Activated CD8-positive, alpha-beta T cell treated with anti-CD3 and anti-CD28 coated beads for 36 hours (primary cell): ENCODE measurements around the gene PAK3. TPM values are rescaled to one million over a fixed set of nuclear protein-coding genes. Genes with fewer than 3 reads are reported as not detected.

Experiments
- ATAC-seq: fragments of 200-7000 bp; cut with Tn5 transposase; one replicate; pipeline ENCODE4 v1.10.0; 2021; ENCODE audit warnings: mild to moderate bottlenecking, moderate library complexity
- CTCF ChIA-PET: fragments of 350-600 bp; sonication (Branson Sonifier 250); formaldehyde crosslinking; loops from one replicate; lab custom pipeline; 2021; ENCODE audit warnings: antibody characterized with exemption; lab: Charles Lee
- POLR2A ChIA-PET: fragments of 350-600 bp; sonication (Branson Sonifier 250); formaldehyde crosslinking; loops from one replicate; lab custom pipeline; 2021; ENCODE audit warnings: antibody characterized with exemption; lab: Charles Lee
- DNase-seq: peaks from one replicate; pipeline ENCODE4 v3.0.0-alpha.2; 2020
- H3K27ac Mint-ChIP-seq: one replicate; pipeline ENCODE4 v1.8.0; 2021; ENCODE audit warnings: mild to moderate bottlenecking, mixed read lengths
- H3K27me3 Mint-ChIP-seq: one replicate; pipeline ENCODE4 v1.8.0; 2021; ENCODE audit warnings: mixed read lengths
- H3K36me3 Mint-ChIP-seq: one replicate; pipeline ENCODE4 v1.8.0; 2021; ENCODE audit warnings: low read depth, mixed read lengths
- H3K4me1 Mint-ChIP-seq: one replicate; pipeline ENCODE4 v1.8.0; 2021; ENCODE audit warnings: low read depth, mixed read lengths
- H3K4me3 Mint-ChIP-seq: one replicate; pipeline ENCODE4 v1.8.0; 2021; ENCODE audit warnings: mild to moderate bottlenecking, moderate library complexity, mixed read lengths
- H3K9me3 Mint-ChIP-seq: one replicate; pipeline ENCODE4 v1.8.0; 2021; ENCODE audit warnings: mixed read lengths
- CTCF ChIP-seq: fragments of 200-600 bp; IDR thresholded peaks from one replicate; pipeline ENCODE4 v1.8.0; 2022; ENCODE audit warnings: antibody characterized with exemption, mild to moderate bottlenecking
- intact Hi-C: fragments of 100-400 bp; cut with micrococcal nuclease; formaldehyde crosslinking; loops from one replicate; pipeline ENCODE4 v1.10.0; 2022
- total RNA-seq, 2 experiments: library from RNA; stranded (reverse); gene quantifications; one replicate each; pipeline ENCODE4 v1.2.3, GENCODE V29; 2021

PAK3 gene
- total RNA-seq, 2 experiments from 2014 or later = 0.07 to 0.18 TPM

DNA sequence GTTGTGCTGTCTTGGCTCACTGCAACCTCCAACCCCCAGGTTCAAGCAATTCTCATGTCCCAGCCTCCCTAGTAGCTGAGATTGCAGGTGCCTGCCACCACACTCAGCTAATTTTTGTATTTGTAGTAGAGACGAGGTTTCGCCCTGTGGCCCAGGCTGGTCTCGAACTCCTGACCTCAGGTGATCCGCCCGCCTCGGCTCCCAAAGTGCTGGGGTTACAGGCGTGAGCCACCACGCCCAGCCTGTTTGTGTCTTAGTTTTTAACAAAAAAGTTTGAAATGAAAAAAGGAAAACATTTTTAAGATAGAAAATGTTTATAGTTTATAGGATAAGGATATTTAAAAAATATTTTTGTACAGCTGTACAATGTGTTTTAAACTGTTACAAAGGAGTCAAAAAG is 111.9 kb downstream of the PAK3 start:
- Mint-ChIP-seq H3K36me3 (no peaks in the 10 kb centered on the region), H3K27me3 (peaks cover 5% of the 10 kb centered on the region), H3K4me3 (no peak overlapping the region), H3K4me1 (no peaks in the 10 kb centered on the region), H3K9me3 (no peaks in the 10 kb centered on the region), H3K27ac (no peak overlapping the region)
- no peak for DNase-seq
- no peak for TF ChIP-seq CTCF
- no peak for ATAC-seq
- intact Hi-C loops = no loop called here
- ChIA-PET POLR2A (no interaction called here), CTCF (no interaction called here)

DNA sequence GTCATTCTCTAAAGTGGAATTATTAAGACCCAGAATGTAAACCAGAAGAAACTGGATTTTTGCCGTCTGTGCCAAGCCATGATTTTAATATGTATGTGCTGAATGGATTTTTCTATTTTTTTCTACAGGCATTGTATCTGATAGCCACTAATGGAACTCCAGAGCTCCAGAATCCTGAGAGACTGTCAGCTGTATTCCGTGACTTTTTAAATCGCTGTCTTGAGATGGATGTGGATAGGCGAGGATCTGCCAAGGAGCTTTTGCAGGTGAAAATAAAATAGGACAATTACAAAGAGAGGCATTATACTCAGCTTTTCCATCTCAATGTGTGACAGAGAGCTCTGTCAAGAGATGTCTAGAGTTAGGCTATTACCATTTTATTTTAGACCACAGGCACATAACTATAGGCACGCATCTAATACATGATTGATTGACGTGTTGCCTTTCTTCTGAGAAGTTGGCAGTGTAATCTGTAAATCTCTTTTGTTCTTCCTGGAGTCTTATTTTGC is 120.4 kb downstream of the PAK3 start:
- Mint-ChIP-seq H3K36me3 (no peaks in the 10 kb centered on the region), H3K27me3 (peaks cover 4% of the 10 kb centered on the region), H3K4me1 (no peaks in the 10 kb centered on the region), H3K4me3 (no peak overlapping the region), H3K27ac (no peak overlapping the region), H3K9me3 (no peaks in the 10 kb centered on the region)
- intact Hi-C loops = no loop called here
- ChIA-PET CTCF (no interaction called here), POLR2A (no interaction called here)
- no peak for DNase-seq
- ATAC-seq = no peak
- TF ChIP-seq CTCF = no peak

DNA sequence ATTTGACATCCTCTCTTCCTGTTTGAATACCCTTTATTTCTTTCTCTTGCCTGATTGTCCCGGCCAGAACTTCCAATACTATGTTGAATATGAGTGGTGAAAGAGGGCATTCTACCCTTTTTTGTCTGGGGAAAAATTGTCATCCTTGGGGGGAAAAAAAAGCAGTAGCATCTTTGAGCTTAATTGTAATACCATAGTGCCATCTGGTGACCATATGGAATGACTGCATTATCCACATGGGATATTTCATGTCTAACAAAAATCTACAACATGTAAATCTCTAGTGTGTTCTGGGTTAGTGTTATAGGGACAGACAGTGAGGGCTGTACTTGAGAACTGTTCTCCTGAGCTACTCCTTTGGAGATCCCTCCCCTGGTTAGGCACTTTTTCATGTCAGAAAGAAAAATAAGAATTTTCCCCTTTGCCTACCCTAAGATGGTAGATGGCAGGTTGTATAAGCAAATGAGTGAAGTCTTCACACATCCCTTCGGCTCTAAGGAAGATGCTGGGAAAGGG is 148.3 kb downstream of the PAK3 start:
- H3K4me3 Mint-ChIP-seq = no peak overlapping the region
- POLR2A ChIA-PET = no interaction called here
- no peak overlapping the region for H3K27ac Mint-ChIP-seq
- no peaks in the 10 kb centered on the region for H3K9me3 Mint-ChIP-seq
- TF ChIP-seq CTCF = no peak
- H3K4me1 Mint-ChIP-seq = no peaks in the 10 kb centered on the region
- H3K27me3 Mint-ChIP-seq = no peaks in the 10 kb centered on the region
- ATAC-seq (no peak), DNase-seq (no peak)
- CTCF ChIA-PET = interaction anchor here (0.7 to 1.8 kb wide), 5 partner anchors 147 to 397 kb away, joined by 3 to 8 read pairs (median 4); no protein-coding TSS in a partner anchor
- intact Hi-C loops = loop anchor here (5.0 to 10.0 kb wide), 2 partner anchors 149 to 392 kb away; partner anchors contain the start of gene PAK3
- no peaks in the 10 kb centered on the region for H3K36me3 Mint-ChIP-seq

DNA sequence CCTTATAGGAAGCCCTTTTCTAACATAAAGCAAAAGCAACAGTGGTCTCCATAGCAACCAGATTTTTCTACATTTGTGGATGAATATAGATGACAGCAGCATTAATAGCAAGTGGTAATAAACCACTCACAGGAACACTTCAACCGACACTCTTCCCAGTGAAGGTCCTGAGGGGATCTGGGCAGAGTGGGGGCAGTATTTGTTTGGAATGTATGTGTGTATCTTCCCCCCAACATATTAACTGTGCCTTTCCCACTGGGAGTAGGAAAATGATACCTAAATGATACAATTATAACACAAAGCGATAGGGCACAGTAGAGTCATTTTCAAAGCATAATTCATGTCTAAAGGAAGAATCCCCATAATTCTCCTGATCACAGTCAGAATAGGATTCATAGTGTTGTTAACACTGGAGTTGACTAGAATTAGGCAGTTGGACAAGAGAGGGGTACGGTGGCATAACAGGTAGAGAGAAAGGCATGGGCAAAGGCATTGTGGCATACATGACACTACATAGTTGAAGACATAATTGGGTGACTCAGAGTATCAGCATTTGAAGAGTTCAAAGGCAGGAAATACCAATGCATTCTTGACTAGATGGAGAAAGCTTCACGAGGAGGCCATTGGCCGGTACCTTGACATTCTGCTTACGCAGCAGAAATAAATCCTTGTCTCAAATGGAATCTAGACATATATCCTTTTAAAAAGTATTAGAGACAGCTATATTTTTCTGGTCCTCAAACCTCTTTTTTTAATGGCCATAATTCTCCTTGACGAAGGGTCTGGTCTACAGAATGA is 159.1 kb downstream of the PAK3 start:
- DNase-seq (no peak), ATAC-seq (no peak)
- Mint-ChIP-seq H3K4me3 (no peak overlapping the region), H3K27me3 (no peaks in the 10 kb centered on the region), H3K4me1 (no peaks in the 10 kb centered on the region), H3K9me3 (no peaks in the 10 kb centered on the region), H3K36me3 (no peaks in the 10 kb centered on the region), H3K27ac (no peak overlapping the region)
- intact Hi-C loops = no loop called here
- ChIA-PET POLR2A (no interaction called here), CTCF (no interaction called here)
- TF ChIP-seq CTCF = no peak

DNA sequence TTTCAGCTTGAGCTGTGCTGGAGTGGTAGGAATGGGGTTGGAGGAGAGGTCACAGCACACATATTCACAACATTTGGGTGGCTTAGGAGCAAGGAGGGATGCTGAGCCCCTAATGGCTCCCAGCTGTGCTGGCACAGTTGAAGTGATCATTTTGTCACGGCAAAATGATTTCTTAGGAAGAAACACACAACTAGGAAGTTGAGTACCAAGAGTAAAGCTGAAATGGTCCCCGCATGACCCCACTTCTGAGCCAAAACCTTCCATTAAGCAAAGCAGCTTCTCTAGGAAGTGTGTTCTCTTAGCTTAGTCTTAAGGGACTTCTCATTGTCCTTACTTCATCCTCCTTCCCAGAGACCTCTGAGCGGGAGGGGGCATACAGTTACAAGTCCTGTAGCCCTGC is 161.7 kb downstream of the PAK3 start:
- H3K36me3 Mint-ChIP-seq = no peaks in the 10 kb centered on the region

More for the DNA sequence above, 161.7 kb downstream of the PAK3 start:
- no peak for ATAC-seq
- POLR2A ChIA-PET = no interaction called here
- Mint-ChIP-seq H3K4me1 (no peaks in the 10 kb centered on the region), H3K9me3 (no peaks in the 10 kb centered on the region), H3K4me3 (no peak overlapping the region), H3K27ac (no peak overlapping the region), H3K27me3 (no peaks in the 10 kb centered on the region)
- intact Hi-C loops = no loop called here
- no peak for DNase-seq
- CTCF ChIA-PET = interaction anchor here (0.5 kb wide), 1 partner anchor 777 kb away, joined by 3 read pairs; no protein-coding TSS in a partner anchor
- no peak for TF ChIP-seq CTCF
